Suprapubic skin (tissue), 4 donors: Measurements from ENCODE around the gene GRB10. TPM values are rescaled to one million over a fixed set of nuclear protein-coding genes. Genes with fewer than 3 reads are reported as not detected.

ENCODE experiments used
- DNase-seq, 2 donors: peaks; one replicate each; pipeline ENCODE4 v3.0.0-alpha.2; 2019; ENCODE audit warnings: low spot score in 2 of 2
- H3K27ac ChIP-seq: fragments of 200-600 bp; sonication (generic); one replicate; pipeline ENCODE4 v1.5.1; 2019
- H3K27me3 ChIP-seq: fragments of 200-600 bp; sonication (generic); one replicate; pipeline ENCODE4 v1.5.1; 2019
- H3K36me3 ChIP-seq: fragments of 200-600 bp; sonication (generic); one replicate; pipeline ENCODE4 v1.5.1; 2019
- H3K4me1 ChIP-seq: fragments of 200-600 bp; sonication (generic); one replicate; pipeline ENCODE4 v1.5.1; 2019
- H3K4me3 ChIP-seq: fragments of 200-600 bp; sonication (generic); one replicate; pipeline ENCODE4 v1.5.1; 2019; ENCODE audit warnings: mild to moderate bottlenecking
- H3K9me3 ChIP-seq: fragments of 200-600 bp; sonication (generic); one replicate; pipeline ENCODE4 v1.5.1; 2019
- EP300 ChIP-seq: sonication (generic); formaldehyde crosslinking; IDR thresholded peaks from one replicate; pipeline ENCODE4 v1.6.1; 2017; ENCODE audit warnings: antibody characterized with exemption
- POLR2A ChIP-seq, 2 donors: fragments of 450-650 bp; IDR thresholded peaks; one replicate each; pipeline ENCODE4 v1.6.1; 2017; ENCODE audit warnings: antibody characterized with exemption in 2 of 2, mild to moderate bottlenecking in 2 of 2, moderate library complexity in 2 of 2
- POLR2AphosphoS5 ChIP-seq, 3 donors: sonication (generic); formaldehyde crosslinking; IDR thresholded peaks; one replicate each; pipeline ENCODE4 v1.6.1; 2017; ENCODE audit warnings: antibody characterized with exemption in 3 of 3
- WGBS: methylation state at CpG from one replicate; pipeline ENCODE4 v1.1.5; 2018; 5-methylcytosine and 5-hydroxymethylcytosine counted together
- total RNA-seq, 4 donors: library from RNA; depleted of rRNA; stranded (reverse); fragments of >200 nt; gene quantifications; one replicate each; pipeline ENCODE4 v1.1.0, GENCODE V29; 2016
- TF ChIP-seq, protein P1 (sequence below), 2 donors: fragments of 200-600 bp in 1 of 2; fragments of 450-650 bp in 1 of 2; sonication (generic) in 1 of 2; IDR thresholded peaks; one replicate each; pipeline ENCODE4 v1.5.1; 2016 to 2019; ENCODE audit warnings: antibody characterized with exemption in 2 of 2, mild to moderate bottlenecking in 1 of 2, moderate library complexity in 1 of 2

The GRB10 gene
- total RNA-seq, 4 donors from 2014 or later, result 7.8 to 56.2 (median 11.5) TPM

GRCh38 chr7:50711271-50712175, 71.2 kb downstream of the GRB10 start:
- H3K36me3 ChIP-seq, result no peaks in the 10 kb centered on the region
- peaks cover 38% of the 10 kb centered on the region for H3K4me1 ChIP-seq
- WGBS, result 61% methylated on average over 14 of the region's 14 CpGs
- no peaks in the 10 kb centered on the region for H3K9me3 ChIP-seq
- no peak overlapping the region for H3K27ac ChIP-seq
- H3K4me3 ChIP-seq, result no peak overlapping the region
- H3K27me3 ChIP-seq, result no peaks in the 10 kb centered on the region
- DNase-seq, result no peak
- TF ChIP-seq POLR2AphosphoS5 (IDR thresholded peaks at IDR 0.05) (no peak), EP300 (no peak), POLR2A (IDR thresholded peaks at IDR 0.05) (no peak)
- TF ChIP-seq, protein P1, sequence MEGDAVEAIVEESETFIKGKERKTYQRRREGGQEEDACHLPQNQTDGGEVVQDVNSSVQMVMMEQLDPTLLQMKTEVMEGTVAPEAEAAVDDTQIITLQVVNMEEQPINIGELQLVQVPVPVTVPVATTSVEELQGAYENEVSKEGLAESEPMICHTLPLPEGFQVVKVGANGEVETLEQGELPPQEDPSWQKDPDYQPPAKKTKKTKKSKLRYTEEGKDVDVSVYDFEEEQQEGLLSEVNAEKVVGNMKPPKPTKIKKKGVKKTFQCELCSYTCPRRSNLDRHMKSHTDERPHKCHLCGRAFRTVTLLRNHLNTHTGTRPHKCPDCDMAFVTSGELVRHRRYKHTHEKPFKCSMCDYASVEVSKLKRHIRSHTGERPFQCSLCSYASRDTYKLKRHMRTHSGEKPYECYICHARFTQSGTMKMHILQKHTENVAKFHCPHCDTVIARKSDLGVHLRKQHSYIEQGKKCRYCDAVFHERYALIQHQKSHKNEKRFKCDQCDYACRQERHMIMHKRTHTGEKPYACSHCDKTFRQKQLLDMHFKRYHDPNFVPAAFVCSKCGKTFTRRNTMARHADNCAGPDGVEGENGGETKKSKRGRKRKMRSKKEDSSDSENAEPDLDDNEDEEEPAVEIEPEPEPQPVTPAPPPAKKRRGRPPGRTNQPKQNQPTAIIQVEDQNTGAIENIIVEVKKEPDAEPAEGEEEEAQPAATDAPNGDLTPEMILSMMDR (IDR thresholded peaks at IDR 0.05), result no peak

DNA sequence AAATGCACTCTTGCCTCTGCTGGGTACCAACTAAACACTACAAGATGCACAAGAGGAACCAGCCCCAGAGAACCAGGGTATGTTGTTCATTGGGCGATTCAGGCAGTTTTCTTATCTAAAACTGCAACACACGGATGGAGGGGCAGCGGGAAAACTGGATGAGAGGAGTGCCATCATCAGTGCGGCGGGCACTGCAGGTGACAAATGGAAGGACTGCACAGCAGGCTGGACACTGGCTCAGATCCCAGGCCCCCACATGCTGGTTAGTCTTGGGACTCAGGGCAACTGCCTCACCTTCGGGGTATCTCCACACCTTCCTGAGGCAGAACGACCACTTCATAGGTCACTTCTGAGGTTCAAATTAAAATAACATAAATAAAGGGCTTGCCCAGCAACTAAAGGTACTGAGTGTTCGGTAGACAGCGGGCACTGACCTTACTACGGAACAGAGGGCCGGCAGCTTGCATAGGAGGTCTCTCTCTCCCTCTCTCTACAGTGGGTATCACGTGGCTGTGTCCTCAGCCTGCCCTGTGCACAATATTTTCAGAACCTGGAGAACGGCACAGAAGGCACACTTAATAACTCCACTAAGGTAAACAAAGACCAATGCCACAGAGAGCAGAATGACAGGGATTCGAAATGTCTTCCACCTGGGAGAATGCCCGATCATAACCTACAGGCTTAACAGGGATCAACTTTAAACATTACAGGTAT, 72.1 kb downstream of the GRB10 start:
- 95% methylated on average over 15 of the region's 15 CpGs for WGBS
- H3K27ac ChIP-seq, result no peak overlapping the region
- H3K36me3 ChIP-seq, result no peaks in the 10 kb centered on the region
- DNase-seq, result no peak
- no peaks in the 10 kb centered on the region for H3K9me3 ChIP-seq
- H3K27me3 ChIP-seq, result no peaks in the 10 kb centered on the region
- H3K4me1 ChIP-seq, result peaks cover 38% of the 10 kb centered on the region
- TF ChIP-seq POLR2AphosphoS5 (IDR thresholded peaks at IDR 0.05) (no peak), POLR2A (IDR thresholded peaks at IDR 0.05) (no peak), EP300 (no peak)
- TF ChIP-seq, protein P1 (IDR thresholded peaks at IDR 0.05), result no peak
- H3K4me3 ChIP-seq, result no peak overlapping the region

GRCh38 chr7:50709151-50709550, 73.5 kb downstream of the GRB10 start:
- H3K4me1 ChIP-seq, result peaks cover 38% of the 10 kb centered on the region
- WGBS, result 76% methylated on average over 6 of the region's 7 CpGs
- no peaks in the 10 kb centered on the region for H3K27me3 ChIP-seq
- DNase-seq, result no peak
- no peak overlapping the region for H3K27ac ChIP-seq
- H3K36me3 ChIP-seq, result no peaks in the 10 kb centered on the region
- TF ChIP-seq POLR2AphosphoS5 (IDR thresholded peaks at IDR 0.05), result no peak
- TF ChIP-seq, protein P1 (IDR thresholded peaks at IDR 0.05), result no peak
- no peak for TF ChIP-seq EP300
- no peak for TF ChIP-seq POLR2A (IDR thresholded peaks at IDR 0.05)
- no peak overlapping the region for H3K4me3 ChIP-seq
- H3K9me3 ChIP-seq, result no peaks in the 10 kb centered on the region

GRCh38 chr7:50707236-50708006, 75.3 kb downstream of the GRB10 start:
- TF ChIP-seq POLR2AphosphoS5 (IDR thresholded peaks at IDR 0.05) (no peak), EP300 (no peak), POLR2A (IDR thresholded peaks at IDR 0.05) (no peak)
- TF ChIP-seq, protein P1 (IDR thresholded peaks at IDR 0.05), result no peak
- Histone ChIP-seq H3K4me3 (no peak overlapping the region), H3K27ac (no peak overlapping the region), H3K4me1 (peaks cover 33% of the 10 kb centered on the region), H3K27me3 (no peaks in the 10 kb centered on the region), H3K9me3 (no peaks in the 10 kb centered on the region), H3K36me3 (no peaks in the 10 kb centered on the region)
- DNase-seq, result no peak
- WGBS, result 81% methylated on average over 9 of the region's 9 CpGs
